K562 (cell line): ENCODE results near the gene VEGFB. TPM values are rescaled to one million over a fixed set of nuclear protein-coding genes. Genes with fewer than 3 reads are reported as not detected.
A peak's percentile ranks its signal among the peaks of the same experiment; 100 is the strongest.

Source experiments
- DPF2 ChIP-seq: fragments of 450-650 bp; IDR thresholded peaks from 2 replicates; pipeline ENCODE4 v1.6.1; 2016
- ELF2 ChIP-seq: fragments of 250-450 bp; sonication (Bioruptor Pico); IDR thresholded peaks from 2 replicates; pipeline ENCODE4 v1.5.0; 2021; ENCODE audit warnings: mild to moderate bottlenecking
- FOXJ3 ChIP-seq: sonication (generic); formaldehyde crosslinking; IDR thresholded peaks from 2 replicates; pipeline ENCODE4 v1.4.0; 2020; ENCODE audit warnings: mild to moderate bottlenecking, missing genetic modification reagents
- RHOXF2B ChIP-seq: fragments of 250-450 bp; sonication (Bioruptor Pico); conservative IDR thresholded peaks from 2 replicates; pipeline ENCODE4 v1.5.1; 2021
- STAT5A ChIP-seq: IDR thresholded peaks from 2 replicates; pipeline ENCODE4 v1.6.1; 2012; ENCODE audit warnings: low read length, inconsistent platforms, borderline replicate concordance
- ZNF197 ChIP-seq: fragments of 200-800 bp; sonication (Bioruptor generic); IDR thresholded peaks from 2 replicates; pipeline ENCODE4 v1.6.1; 2016; ENCODE audit warnings: low read depth, missing genetic modification characterization, missing compliant biosample characterization
- ZNF444 ChIP-seq: fragments of 250-450 bp; sonication (Bioruptor Pico); IDR thresholded peaks from 2 replicates; pipeline ENCODE4 v1.4.0; 2020; ENCODE audit warnings: mild to moderate bottlenecking, moderate library complexity
- ZNF785 ChIP-seq: fragments of 250-450 bp; sonication (Bioruptor Pico); IDR thresholded peaks from 2 replicates; pipeline ENCODE4 v1.4.0; 2020; ENCODE audit warnings: mild to moderate bottlenecking
- polyA plus RNA-seq, 8 experiments: library from polyadenylated mRNA; depleted of rRNA in 4 of 8; stranded (reverse) in 5 of 8; unstranded in 3 of 8; fragments of >200 nt; fragmentation: Nextera tagmentation in 2 of 8; fragmentation: Illumina TruSeq in 1 of 8; extraction: Ambion mirVana in 2 of 8; extraction: Trizol in 1 of 8; gene quantifications; 2 replicates each; pipeline versions ENCODE4 v1.2.1 to v1.2.3, GENCODE V29; 2011 to 2014; ENCODE audit warnings: inconsistent platforms in 1 of 8, missing spikeins in 1 of 8
- total RNA-seq, 7 experiments: library from RNA; depleted of rRNA in 6 of 7; stranded (reverse); fragments of >200 nt in 6 of 7; fragmentation: Illumina TruSeq in 2 of 7; extraction: Trizol in 2 of 7; gene quantifications; 2 replicates each; pipeline versions ENCODE4 v1.2.1 to v1.2.3, GENCODE V29; 2011 to 2021; ENCODE audit warnings: low replicate concordance in 1 of 7
- TF ChIP-seq, protein P1 (sequence below): fragments of 450-650 bp; conservative IDR thresholded peaks from 2 replicates; pipeline ENCODE4 v1.6.1; 2016; ENCODE audit warnings: missing genetic modification characterization, low read depth, mild to moderate bottlenecking, control low read depth, missing compliant biosample characterization
- TF ChIP-seq, protein P2 (sequence below): fragments of 450-650 bp; IDR thresholded peaks from 2 replicates; pipeline ENCODE4 v1.6.1; 2016; ENCODE audit warnings: mild to moderate bottlenecking
- TF ChIP-seq, protein P3 (sequence below), 2 experiments: fragments of 450-650 bp in 1 of 2; IDR thresholded peaks; 2 replicates each; pipeline ENCODE4 v1.6.1; 2011 to 2017; ENCODE audit warnings: low read depth in 2 of 2, antibody characterized with exemption in 1 of 2, borderline replicate concordance in 1 of 2, low read length in 1 of 2, mild to moderate bottlenecking in 1 of 2, mixed read lengths in 1 of 2; ENCODE audit not compliant: control insufficient read depth in 1 of 2
- TF ChIP-seq, protein P4 (sequence below): sonication (generic); formaldehyde crosslinking; IDR thresholded peaks from 2 replicates; pipeline ENCODE4 v1.8.0; 2022; ENCODE audit warnings: mild to moderate bottlenecking, missing genetic modification reagents
- TF ChIP-seq, protein P5 (sequence below): sonication (generic); formaldehyde crosslinking; IDR thresholded peaks from 2 replicates; pipeline ENCODE4 v1.8.1; 2023; ENCODE audit warnings: mild to moderate bottlenecking, missing genetic modification reagents

VEGFB gene
- total and polyA plus RNA-seq, 9 of the 15 experiments (the other 6 are each of a cell fraction or from before 2014, with no cell fraction given), result 11.0 to 83.4 (median 25.7) TPM

DNA sequence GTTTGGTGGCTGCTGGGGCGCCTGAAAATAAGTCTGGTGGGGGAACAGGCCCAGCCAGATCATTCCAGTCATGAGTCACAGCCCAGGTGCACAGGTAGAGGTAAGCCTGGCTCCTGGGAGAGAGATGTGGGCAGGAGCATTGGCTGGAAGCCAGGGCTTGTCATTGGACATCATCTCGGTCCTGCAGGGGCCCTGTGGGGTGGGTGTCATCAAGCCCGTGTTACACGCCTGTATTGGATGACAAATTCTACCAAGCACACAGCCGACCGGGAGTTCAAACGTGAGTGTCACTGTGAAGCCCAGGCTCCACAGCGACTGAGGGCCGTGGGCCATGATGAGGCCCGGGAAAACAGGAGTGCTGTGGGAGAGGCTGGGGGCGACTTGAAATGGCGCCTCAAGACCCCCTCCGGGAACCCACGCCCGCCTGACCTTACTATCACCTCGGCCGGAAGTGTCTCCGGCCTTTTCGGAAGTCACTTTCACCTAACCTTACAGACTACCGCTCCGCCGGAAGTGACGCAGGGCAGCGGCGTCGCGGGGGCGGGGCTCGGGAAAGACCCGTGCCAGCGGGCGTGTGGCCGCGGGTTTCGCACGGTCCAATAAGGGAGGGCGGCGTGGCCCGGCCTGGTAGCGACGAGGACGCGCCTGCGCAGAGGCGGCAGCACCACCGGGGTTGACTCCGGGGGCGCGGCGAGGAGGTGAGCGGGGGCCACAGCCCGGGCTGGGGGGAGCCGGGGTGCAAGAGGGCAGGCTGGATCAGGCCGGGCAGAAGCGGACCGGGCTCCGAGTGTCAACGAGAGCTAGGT, 6.3 kb downstream of the VEGFB start, which contains the start of gene FKBP2 (continued):
- TF ChIP-seq ELF2 (CRISPR knock-in tag) (0 out of 2 replicates have a peak, but pooled peaks have one; percentile 71), RHOXF2B (CRISPR knock-in tag) (no peak), ZNF785 (CRISPR knock-in tag) (no peak), FOXJ3 (CRISPR knock-in tag) (no peak), ZNF197 (no peak), STAT5A (no peak), DPF2 (peak; percentile 59), ZNF444 (CRISPR knock-in tag) (no peak)
- TF ChIP-seq, protein P1, sequence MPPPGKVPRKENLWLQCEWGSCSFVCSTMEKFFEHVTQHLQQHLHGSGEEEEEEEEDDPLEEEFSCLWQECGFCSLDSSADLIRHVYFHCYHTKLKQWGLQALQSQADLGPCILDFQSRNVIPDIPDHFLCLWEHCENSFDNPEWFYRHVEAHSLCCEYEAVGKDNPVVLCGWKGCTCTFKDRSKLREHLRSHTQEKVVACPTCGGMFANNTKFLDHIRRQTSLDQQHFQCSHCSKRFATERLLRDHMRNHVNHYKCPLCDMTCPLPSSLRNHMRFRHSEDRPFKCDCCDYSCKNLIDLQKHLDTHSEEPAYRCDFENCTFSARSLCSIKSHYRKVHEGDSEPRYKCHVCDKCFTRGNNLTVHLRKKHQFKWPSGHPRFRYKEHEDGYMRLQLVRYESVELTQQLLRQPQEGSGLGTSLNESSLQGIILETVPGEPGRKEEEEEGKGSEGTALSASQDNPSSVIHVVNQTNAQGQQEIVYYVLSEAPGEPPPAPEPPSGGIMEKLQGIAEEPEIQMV (tag), result 0 out of 2 replicates have a peak, but pooled peaks have one; percentile 14
- TF ChIP-seq, protein P2, sequence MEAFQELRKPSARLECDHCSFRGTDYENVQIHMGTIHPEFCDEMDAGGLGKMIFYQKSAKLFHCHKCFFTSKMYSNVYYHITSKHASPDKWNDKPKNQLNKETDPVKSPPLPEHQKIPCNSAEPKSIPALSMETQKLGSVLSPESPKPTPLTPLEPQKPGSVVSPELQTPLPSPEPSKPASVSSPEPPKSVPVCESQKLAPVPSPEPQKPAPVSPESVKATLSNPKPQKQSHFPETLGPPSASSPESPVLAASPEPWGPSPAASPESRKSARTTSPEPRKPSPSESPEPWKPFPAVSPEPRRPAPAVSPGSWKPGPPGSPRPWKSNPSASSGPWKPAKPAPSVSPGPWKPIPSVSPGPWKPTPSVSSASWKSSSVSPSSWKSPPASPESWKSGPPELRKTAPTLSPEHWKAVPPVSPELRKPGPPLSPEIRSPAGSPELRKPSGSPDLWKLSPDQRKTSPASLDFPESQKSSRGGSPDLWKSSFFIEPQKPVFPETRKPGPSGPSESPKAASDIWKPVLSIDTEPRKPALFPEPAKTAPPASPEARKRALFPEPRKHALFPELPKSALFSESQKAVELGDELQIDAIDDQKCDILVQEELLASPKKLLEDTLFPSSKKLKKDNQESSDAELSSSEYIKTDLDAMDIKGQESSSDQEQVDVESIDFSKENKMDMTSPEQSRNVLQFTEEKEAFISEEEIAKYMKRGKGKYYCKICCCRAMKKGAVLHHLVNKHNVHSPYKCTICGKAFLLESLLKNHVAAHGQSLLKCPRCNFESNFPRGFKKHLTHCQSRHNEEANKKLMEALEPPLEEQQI, result no peak
- TF ChIP-seq, protein P3, sequence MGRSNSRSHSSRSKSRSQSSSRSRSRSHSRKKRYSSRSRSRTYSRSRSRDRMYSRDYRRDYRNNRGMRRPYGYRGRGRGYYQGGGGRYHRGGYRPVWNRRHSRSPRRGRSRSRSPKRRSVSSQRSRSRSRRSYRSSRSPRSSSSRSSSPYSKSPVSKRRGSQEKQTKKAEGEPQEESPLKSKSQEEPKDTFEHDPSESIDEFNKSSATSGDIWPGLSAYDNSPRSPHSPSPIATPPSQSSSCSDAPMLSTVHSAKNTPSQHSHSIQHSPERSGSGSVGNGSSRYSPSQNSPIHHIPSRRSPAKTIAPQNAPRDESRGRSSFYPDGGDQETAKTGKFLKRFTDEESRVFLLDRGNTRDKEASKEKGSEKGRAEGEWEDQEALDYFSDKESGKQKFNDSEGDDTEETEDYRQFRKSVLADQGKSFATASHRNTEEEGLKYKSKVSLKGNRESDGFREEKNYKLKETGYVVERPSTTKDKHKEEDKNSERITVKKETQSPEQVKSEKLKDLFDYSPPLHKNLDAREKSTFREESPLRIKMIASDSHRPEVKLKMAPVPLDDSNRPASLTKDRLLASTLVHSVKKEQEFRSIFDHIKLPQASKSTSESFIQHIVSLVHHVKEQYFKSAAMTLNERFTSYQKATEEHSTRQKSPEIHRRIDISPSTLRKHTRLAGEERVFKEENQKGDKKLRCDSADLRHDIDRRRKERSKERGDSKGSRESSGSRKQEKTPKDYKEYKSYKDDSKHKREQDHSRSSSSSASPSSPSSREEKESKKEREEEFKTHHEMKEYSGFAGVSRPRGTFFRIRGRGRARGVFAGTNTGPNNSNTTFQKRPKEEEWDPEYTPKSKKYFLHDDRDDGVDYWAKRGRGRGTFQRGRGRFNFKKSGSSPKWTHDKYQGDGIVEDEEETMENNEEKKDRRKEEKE (IDR thresholded peaks at IDR 0.05; ENCODE audit: borderline replicate concordance in 1 of 2, control insufficient read depth in 1 of 2, low read depth in 2 of 2, low read length in 1 of 2), result no peak; a peak in 1 of 4 replicates
- TF ChIP-seq, protein P4, sequence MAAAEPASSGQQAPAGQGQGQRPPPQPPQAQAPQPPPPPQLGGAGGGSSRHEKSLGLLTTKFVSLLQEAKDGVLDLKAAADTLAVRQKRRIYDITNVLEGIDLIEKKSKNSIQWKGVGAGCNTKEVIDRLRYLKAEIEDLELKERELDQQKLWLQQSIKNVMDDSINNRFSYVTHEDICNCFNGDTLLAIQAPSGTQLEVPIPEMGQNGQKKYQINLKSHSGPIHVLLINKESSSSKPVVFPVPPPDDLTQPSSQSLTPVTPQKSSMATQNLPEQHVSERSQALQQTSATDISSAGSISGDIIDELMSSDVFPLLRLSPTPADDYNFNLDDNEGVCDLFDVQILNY (CRISPR knock-in tag), result no peak
- TF ChIP-seq, protein P5, sequence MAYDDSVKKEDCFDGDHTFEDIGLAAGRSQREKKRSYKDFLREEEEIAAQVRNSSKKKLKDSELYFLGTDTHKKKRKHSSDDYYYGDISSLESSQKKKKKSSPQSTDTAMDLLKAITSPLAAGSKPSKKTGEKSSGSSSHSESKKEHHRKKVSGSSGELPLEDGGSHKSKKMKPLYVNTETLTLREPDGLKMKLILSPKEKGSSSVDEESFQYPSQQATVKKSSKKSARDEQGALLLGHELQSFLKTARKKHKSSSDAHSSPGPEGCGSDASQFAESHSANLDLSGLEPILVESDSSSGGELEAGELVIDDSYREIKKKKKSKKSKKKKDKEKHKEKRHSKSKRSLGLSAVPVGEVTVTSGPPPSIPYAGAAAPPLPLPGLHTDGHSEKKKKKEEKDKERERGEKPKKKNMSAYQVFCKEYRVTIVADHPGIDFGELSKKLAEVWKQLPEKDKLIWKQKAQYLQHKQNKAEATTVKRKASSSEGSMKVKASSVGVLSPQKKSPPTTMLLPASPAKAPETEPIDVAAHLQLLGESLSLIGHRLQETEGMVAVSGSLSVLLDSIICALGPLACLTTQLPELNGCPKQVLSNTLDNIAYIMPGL, result no peak
